Activated naive CD8-positive, alpha-beta T cell (primary cell): ENCODE data around the gene MNS1.
"Not testable (repeated sequence)": the region's sequence is repeated elsewhere in the genome, so short reads cannot be mapped to it uniquely, and the experiment has no call there.

Experiments
- H3K27ac Mint-ChIP-seq: one replicate; pipeline ENCODE4 v1.8.0; 2021; ENCODE audit warnings: mixed read lengths
- H3K27me3 Mint-ChIP-seq: one replicate; pipeline ENCODE4 v1.8.0; 2021; ENCODE audit warnings: mixed read lengths
- H3K36me3 Mint-ChIP-seq: one replicate; pipeline ENCODE4 v1.8.0; 2021; ENCODE audit warnings: mixed read lengths
- H3K4me1 Mint-ChIP-seq: one replicate; pipeline ENCODE4 v1.8.0; 2021; ENCODE audit warnings: low read depth, mixed read lengths
- H3K4me3 Mint-ChIP-seq: one replicate; pipeline ENCODE4 v1.8.0; 2021; ENCODE audit warnings: mild to moderate bottlenecking, mixed read lengths
- H3K9me3 Mint-ChIP-seq: one replicate; pipeline ENCODE4 v1.8.0; 2021; ENCODE audit warnings: low read depth, mixed read lengths

Gene MNS1

DNA sequence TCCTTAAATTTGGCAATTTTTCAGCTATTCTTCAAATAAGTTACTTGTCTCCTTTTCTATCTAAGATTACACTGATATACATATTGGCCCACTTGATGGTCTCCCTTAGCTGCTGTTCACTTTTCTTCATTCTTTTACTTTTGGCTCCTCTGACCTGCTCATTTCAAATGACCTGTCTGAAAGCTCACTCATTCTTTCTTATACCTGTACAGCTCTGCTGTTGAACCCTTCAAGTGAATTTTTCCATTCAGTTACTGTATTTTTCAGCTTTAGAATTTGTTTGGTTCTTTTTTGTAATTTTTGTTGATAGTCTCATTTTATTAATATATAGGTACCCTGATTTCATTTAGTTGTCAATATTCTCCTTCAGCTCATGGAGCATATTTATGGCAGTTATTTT lies 39.7 kb downstream of the MNS1 start:
- Mint-ChIP-seq H3K27ac (no peak overlapping the region), H3K27me3 (no peaks in the 10 kb centered on the region), H3K9me3 (peaks cover 6% of the 10 kb centered on the region), H3K36me3 (peaks cover 11% of the 10 kb centered on the region), H3K4me1 (no peaks in the 10 kb centered on the region), H3K4me3 (no peak overlapping the region)

- not testable (repeated sequence) for H3K4me3 Mint-ChIP-seq, H3K4me1 Mint-ChIP-seq, H3K27me3 Mint-ChIP-seq, H3K36me3 Mint-ChIP-seq, H3K9me3 Mint-ChIP-seq, H3K27ac Mint-ChIP-seq
These were observed 51.7 kb downstream of the MNS1 start for GRCh38 chr15:56413114-56413733.

GRCh38 chr15:56411122-56411749 lies 53.7 kb downstream of the MNS1 start:
- H3K9me3 Mint-ChIP-seq = no peaks in the 10 kb centered on the region
- no peak overlapping the region for H3K27ac Mint-ChIP-seq
- no peak overlapping the region for H3K4me3 Mint-ChIP-seq
- H3K36me3 Mint-ChIP-seq = no peaks in the 10 kb centered on the region
- H3K27me3 Mint-ChIP-seq = no peaks in the 10 kb centered on the region
- no peaks in the 10 kb centered on the region for H3K4me1 Mint-ChIP-seq

GRCh38 chr15:56410721-56411120 lies 54.2 kb downstream of the MNS1 start:
- Mint-ChIP-seq H3K9me3 (no peaks in the 10 kb centered on the region), H3K4me1 (no peaks in the 10 kb centered on the region), H3K27me3 (no peaks in the 10 kb centered on the region), H3K36me3 (no peaks in the 10 kb centered on the region), H3K4me3 (no peak overlapping the region), H3K27ac (no peak overlapping the region)

GRCh38 chr15:56399209-56399608 lies 65.7 kb downstream of the MNS1 start:
- H3K27ac Mint-ChIP-seq, H3K4me3 Mint-ChIP-seq, H3K36me3 Mint-ChIP-seq, H3K27me3 Mint-ChIP-seq, H3K4me1 Mint-ChIP-seq, H3K9me3 Mint-ChIP-seq: not testable (repeated sequence)

GRCh38 chr15:56397325-56397724 lies 67.6 kb downstream of the MNS1 start:
- H3K4me3 Mint-ChIP-seq, H3K27ac Mint-ChIP-seq, H3K27me3 Mint-ChIP-seq, H3K36me3 Mint-ChIP-seq, H3K4me1 Mint-ChIP-seq, H3K9me3 Mint-ChIP-seq: not testable (repeated sequence)

DNA sequence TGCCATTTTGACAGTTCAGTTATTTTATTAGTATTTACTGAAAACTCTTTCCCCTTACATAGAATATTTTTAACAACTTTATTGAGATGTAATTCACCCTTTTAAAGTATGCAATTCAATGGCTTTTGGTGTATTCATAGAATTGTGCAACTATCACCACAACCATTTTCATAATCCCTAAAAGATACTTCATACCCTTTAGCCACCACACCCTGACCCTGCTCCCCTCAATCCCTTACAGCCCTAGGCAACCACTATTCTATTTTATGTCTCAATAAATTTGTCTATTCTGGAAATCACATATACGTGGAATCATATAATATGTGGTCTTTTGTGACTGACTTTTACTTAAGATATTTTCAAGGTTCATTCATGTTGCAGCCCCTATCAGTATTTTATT lies 70.0 kb downstream of the MNS1 start:
- Mint-ChIP-seq H3K4me1 (no peaks in the 10 kb centered on the region), H3K27me3 (peaks cover 3% of the 10 kb centered on the region), H3K36me3 (peaks cover 3% of the 10 kb centered on the region), H3K9me3 (no peaks in the 10 kb centered on the region), H3K27ac (no peak overlapping the region), H3K4me3 (no peak overlapping the region)

DNA sequence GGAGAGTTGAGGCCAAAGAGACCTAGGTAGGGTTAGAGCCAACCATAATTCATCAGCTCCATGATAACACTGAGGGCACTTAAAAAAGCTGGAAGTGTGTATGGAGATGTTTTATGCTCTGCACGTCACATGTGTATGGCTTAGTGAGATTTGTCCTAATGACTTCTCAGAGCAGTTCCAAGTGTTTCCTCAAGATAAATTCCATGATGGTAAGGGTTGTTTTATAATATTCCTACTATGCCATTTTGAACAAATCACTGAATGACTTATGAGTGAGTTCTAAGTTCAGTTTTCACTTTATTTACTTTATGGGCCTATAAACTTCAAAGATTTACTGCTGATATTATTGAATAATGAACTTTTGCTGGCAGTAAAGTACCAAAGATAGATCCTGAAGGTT lies 71.7 kb downstream of the MNS1 start:
- no peak overlapping the region for H3K4me3 Mint-ChIP-seq
- no peaks in the 10 kb centered on the region for H3K4me1 Mint-ChIP-seq
- peaks cover 3% of the 10 kb centered on the region for H3K36me3 Mint-ChIP-seq
- H3K9me3 Mint-ChIP-seq = no peaks in the 10 kb centered on the region
- no peak overlapping the region for H3K27ac Mint-ChIP-seq
- H3K27me3 Mint-ChIP-seq = peaks cover 2% of the 10 kb centered on the region

DNA sequence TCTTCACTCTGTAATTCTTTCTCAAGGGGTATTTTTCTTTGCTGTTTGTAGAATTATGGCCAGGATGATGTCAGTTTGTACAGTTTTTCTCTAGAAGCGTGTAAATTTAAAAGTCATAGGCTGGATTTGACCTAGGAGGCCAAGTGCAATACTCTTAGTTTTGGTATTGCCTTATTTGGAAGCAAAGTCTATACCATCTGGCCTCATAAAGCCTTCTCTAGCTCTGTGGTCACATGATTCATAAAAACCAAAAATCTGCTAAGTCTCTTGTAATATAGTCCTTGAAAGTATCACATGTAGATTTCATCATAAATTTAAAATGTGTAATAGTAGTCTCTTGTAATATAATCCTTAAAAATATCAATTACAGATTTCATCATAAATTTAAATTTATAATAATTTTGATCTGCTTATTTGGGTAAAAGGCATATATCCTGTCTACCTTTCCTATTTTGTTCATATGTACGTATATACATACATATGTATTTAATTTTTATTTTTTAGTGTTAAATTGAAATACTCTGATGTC lies 74.1 kb downstream of the MNS1 start:
- Mint-ChIP-seq H3K4me1 (no peaks in the 10 kb centered on the region), H3K36me3 (peaks cover 3% of the 10 kb centered on the region), H3K27me3 (peaks cover 1% of the 10 kb centered on the region), H3K9me3 (peaks cover 4% of the 10 kb centered on the region), H3K4me3 (no peak overlapping the region), H3K27ac (no peak overlapping the region)

DNA sequence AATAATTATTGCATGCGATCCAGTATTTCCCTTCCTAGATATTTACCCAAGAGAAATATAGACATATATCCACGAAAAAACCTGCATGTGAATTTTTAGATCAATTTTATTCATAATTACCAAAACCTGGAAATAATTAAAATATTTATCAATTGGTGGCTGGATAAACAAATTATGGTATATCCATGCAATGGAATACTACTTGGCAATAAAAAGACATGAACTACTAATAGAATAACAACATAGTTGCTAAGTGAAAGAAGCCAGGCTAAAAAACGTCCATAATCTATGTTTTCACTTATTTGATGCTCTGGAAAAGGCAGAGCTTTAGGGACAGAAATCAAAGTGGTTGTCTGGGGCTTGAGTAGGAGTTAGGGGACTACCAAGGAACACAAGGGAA lies 79.0 kb downstream of the MNS1 start:
- Mint-ChIP-seq H3K27ac (no peak overlapping the region), H3K4me1 (no peaks in the 10 kb centered on the region), H3K27me3 (peaks cover 1% of the 10 kb centered on the region), H3K4me3 (no peak overlapping the region), H3K36me3 (peaks cover 8% of the 10 kb centered on the region), H3K9me3 (peaks cover 4% of the 10 kb centered on the region)

DNA sequence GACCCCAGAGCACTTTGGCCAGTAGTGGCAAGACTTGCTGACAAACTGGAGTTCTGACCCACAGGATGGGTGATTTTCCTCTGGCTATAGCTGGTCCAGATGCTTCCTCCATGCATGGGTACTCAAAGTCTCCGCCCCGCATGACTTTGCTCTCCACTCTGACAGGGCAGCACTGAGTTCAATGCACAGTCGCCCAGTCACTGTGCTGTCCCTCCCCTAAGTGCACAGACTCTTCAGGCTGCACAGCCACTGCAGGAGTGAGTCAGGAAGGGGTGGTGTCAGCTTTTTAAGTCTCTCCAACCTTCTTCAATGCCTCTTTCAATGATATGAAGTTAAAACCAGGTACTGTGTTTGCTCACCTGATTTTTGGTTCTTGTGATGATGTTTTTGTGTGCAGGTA lies 81.9 kb downstream of the MNS1 start:
- Mint-ChIP-seq H3K27me3 (peaks cover 1% of the 10 kb centered on the region), H3K4me1 (no peaks in the 10 kb centered on the region), H3K9me3 (peaks cover 18% of the 10 kb centered on the region), H3K36me3 (peaks cover 24% of the 10 kb centered on the region), H3K4me3 (no peak overlapping the region), H3K27ac (no peak overlapping the region)
